ENCODE data around the gene GRIN3B.

The GRIN3B gene

GRCh38 chr19:1006711-1007398, 6.6 kb downstream of the GRIN3B start:
- Mint-ChIP-seq H3K9me3 (ENCODE audit: low read depth) (no peaks in the 10 kb centered on the region), H3K27ac (no peak overlapping the region), H3K4me1 (ENCODE audit: low read depth) (no peaks in the 10 kb centered on the region), H3K36me3 (no peaks in the 10 kb centered on the region), H3K27me3 (no peaks in the 10 kb centered on the region), H3K4me3 (no peak overlapping the region)

DNA sequence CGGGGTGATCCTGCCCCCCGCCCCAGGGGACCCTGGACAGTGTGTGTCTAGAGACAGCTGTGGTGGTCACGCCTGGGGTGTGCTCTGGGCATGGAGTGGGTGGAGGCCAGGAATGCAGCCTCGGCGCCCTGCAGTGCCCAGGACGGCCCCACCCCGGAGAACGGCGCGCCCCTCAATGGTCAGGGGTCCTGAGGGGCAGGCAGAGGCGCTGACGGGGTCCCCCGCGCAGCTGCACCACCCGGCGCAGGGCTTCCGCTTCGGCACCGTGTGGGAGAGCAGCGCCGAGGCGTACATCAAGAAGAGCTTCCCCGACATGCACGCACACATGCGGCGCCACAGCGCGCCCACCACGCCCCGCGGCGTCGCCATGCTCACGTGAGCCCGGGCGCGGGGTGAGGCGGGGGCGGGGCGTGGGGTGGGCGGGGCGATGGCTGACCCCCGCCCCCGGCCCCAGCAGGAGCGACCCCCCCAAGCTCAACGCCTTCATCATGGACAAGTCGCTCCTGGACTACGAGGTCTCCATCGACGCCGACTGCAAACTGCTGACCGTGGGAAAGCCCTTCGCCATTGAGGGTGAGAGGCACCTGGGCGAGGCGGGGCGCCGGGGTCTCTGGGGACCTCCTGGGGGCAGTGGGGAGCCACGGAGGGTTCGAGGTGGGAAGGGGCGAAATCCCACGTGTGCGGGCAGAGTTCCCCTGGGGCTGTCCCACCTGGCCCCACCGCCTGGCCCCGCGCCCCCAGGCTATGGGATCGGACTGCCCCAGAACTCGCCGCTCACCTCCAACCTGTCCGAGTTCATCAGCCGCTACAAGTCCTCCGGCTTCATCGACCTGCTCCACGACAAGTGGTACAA, 7.4 kb downstream of the GRIN3B start:
- Mint-ChIP-seq H3K36me3 (no peaks in the 10 kb centered on the region), H3K4me1 (ENCODE audit: low read depth) (no peaks in the 10 kb centered on the region), H3K9me3 (ENCODE audit: low read depth) (no peaks in the 10 kb centered on the region), H3K27me3 (no peaks in the 10 kb centered on the region), H3K4me3 (no peak overlapping the region), H3K27ac (no peak overlapping the region)

GRCh38 chr19:1008268-1009040, 8.2 kb downstream of the GRIN3B start:
- H3K4me1 Mint-ChIP-seq (ENCODE audit: low read depth) = no peaks in the 10 kb centered on the region
- H3K4me3 Mint-ChIP-seq = no peak overlapping the region
- no peak overlapping the region for H3K27ac Mint-ChIP-seq
- no peaks in the 10 kb centered on the region for H3K36me3 Mint-ChIP-seq
- H3K9me3 Mint-ChIP-seq (ENCODE audit: low read depth) = no peaks in the 10 kb centered on the region
- no peaks in the 10 kb centered on the region for H3K27me3 Mint-ChIP-seq

GRCh38 chr19:1009041-1009980, 9.1 kb downstream of the GRIN3B start:
- Mint-ChIP-seq H3K36me3 (no peaks in the 10 kb centered on the region), H3K27ac (no peak overlapping the region), H3K9me3 (ENCODE audit: low read depth) (no peaks in the 10 kb centered on the region), H3K4me1 (ENCODE audit: low read depth) (peaks cover 3% of the 10 kb centered on the region), H3K4me3 (no peak overlapping the region), H3K27me3 (no peaks in the 10 kb centered on the region)

DNA sequence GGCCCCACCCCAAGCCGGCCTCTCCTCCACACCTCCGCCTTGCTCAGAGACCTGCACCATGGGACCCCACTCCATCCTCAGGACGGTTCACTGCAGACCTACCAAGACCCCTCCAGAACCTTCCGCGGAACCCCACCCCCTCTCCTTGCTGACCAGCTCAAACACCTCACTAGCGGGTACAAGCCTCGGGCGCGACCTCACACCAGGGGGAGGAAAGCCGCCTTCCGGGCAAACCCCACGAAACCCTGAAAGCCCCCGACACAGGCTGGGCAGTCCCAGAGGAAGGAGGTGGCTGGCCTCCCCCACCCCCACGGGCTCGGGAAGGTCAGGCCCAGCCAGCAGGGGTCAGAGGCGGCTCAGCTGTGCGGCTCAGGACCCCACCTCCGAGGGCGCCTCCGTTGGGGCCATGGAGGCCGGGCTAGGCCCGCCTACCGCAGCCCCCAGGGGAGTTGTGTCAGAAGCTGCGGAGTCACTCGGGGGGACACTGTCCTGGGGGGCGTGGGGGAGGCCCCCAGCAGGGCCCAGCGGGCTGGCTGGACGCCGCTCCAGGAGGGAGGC, 9.8 kb downstream of the GRIN3B start:
- H3K27me3 Mint-ChIP-seq = no peaks in the 10 kb centered on the region
- H3K4me1 Mint-ChIP-seq (ENCODE audit: low read depth) = peaks cover 3% of the 10 kb centered on the region
- H3K27ac Mint-ChIP-seq = no peak overlapping the region
- no peak overlapping the region for H3K4me3 Mint-ChIP-seq
- no peaks in the 10 kb centered on the region for H3K36me3 Mint-ChIP-seq
- no peaks in the 10 kb centered on the region for H3K9me3 Mint-ChIP-seq (ENCODE audit: low read depth)

DNA sequence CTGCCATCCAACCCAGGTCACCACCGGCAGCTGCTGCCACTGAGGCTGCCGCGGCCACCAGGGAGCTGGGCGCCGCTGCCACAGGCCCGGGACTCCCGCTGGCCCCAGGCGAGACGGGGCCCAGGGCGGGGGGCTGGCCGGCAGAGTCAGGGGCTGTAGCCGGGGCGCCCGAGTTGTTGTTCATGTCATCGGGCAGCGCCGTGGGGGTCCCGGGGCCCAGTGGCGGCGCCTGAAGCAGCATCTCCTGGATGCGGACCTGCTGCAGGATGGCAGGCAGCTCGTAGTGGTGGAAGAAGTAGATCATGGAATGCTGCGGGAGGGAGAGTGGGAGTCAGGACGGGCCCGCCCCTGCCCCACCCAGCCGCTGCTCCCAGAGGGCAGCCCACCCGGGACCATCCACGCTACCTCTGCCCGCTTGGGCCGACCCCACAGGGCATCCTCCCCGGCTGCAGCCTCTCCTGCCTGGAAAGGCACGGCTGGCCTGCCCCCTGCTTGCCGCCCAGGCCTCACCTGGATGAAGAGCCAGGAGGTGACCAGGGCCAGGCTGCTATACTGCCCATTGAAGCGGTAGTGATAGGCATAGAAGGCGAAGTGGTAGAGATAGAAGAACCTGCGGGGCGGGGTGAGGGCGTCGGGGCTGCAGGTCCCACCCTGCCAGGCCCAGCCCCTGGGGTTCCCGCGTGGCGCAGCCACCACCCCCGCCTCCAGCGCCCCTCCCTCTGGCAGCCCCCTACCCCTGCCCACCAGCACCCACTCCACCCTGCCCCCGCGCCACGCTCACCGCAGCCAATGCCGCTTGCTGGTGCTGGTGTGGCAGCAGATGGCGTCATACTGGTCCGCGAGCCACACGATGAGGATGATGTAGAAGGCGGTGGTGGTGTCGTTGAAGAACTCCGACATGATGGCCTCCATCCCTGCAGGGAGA, 10.6 kb downstream of the GRIN3B start:
- Mint-ChIP-seq H3K27ac (no peak overlapping the region), H3K9me3 (ENCODE audit: low read depth) (no peaks in the 10 kb centered on the region), H3K4me1 (ENCODE audit: low read depth) (peaks cover 6% of the 10 kb centered on the region), H3K27me3 (no peaks in the 10 kb centered on the region), H3K36me3 (no peaks in the 10 kb centered on the region), H3K4me3 (no peak overlapping the region)

DNA sequence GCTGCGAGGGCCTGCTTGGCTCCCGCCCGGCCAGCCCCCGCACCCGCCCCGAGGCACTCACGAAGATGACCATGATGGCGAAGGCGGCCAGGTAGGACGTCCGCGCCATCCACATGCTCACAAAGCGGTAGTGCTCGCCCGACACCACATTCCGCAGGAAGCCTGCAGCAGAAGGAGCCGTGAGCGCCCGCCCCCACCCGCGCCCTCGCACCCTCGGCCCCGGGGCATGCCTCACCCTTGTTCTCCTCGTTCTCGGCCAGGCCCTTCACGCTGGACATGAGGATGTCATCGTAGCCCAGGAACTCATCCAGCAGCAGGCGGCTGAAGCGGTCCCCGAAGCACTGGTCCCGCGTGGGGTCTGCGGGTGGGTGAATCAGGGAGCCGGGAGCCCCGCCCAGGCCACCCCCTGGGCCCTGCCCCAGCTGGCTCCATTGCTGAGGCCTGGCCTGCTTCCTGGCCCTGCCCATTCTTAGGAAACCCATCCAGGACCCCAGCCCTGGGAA, 11.7 kb downstream of the GRIN3B start:
- Mint-ChIP-seq H3K4me1 (ENCODE audit: low read depth) (peaks cover 11% of the 10 kb centered on the region), H3K27ac (no peak overlapping the region), H3K27me3 (no peaks in the 10 kb centered on the region), H3K36me3 (no peaks in the 10 kb centered on the region), H3K9me3 (ENCODE audit: low read depth) (no peaks in the 10 kb centered on the region), H3K4me3 (no peak overlapping the region)

GRCh38 chr19:1012334-1012733, 12.1 kb downstream of the GRIN3B start:
- H3K36me3 Mint-ChIP-seq = no peaks in the 10 kb centered on the region
- no peaks in the 10 kb centered on the region for H3K9me3 Mint-ChIP-seq (ENCODE audit: low read depth)
- H3K27ac Mint-ChIP-seq = no peak overlapping the region
- no peaks in the 10 kb centered on the region for H3K27me3 Mint-ChIP-seq
- no peak overlapping the region for H3K4me3 Mint-ChIP-seq
- H3K4me1 Mint-ChIP-seq (ENCODE audit: low read depth) = peaks cover 16% of the 10 kb centered on the region

GRCh38 chr19:1013218-1013617, 13.0 kb downstream of the GRIN3B start:
- Mint-ChIP-seq H3K4me1 (ENCODE audit: low read depth) (peaks cover 22% of the 10 kb centered on the region), H3K36me3 (no peaks in the 10 kb centered on the region)

DNA sequence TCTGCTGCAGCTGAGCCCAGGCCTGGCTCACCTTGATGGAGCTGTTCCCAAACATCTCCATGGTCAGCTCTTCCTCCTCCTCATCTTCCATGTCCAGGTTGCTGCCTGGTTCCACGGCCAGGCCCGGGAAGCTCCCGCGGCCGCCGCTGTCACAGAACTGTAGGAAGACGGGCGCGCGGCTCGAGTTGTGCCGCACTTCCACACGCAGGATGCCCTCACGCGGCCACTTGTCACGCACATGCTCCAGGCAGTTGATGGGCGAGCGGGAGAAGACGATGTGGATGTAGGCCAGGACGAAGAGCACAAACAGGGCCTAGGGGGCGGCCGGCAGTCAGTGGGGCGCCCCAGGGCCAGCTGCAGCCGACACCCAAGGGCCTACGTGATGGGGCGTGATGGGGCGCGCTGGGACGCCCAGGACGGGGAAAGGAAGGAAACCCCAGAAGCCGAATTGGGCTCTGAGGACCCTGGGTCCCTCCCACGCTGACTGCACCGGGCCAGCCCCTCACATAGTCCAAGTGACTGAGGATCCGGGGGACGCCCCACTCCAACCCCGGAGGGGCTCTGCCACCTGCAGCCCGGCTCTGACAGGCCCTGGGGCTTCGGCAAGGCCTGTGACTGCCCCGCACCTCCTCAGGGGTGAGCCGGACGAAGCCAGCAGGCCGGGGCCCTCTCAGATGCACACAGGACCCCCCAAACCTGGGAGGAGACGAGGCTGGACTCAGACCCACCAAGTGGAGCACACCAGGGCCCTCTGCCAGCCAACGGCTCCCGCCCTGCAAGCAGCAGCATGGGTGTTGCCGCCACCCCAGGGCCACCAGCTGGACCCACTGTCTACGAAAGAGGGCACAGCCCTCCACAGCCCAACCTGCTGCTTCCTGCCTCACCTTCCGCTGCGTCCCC, 14.2 kb downstream of the GRIN3B start:
- Mint-ChIP-seq H3K9me3 (ENCODE audit: low read depth) (no peaks in the 10 kb centered on the region), H3K27ac (no peak overlapping the region), H3K4me1 (ENCODE audit: low read depth) (peaks cover 29% of the 10 kb centered on the region)

More at GRCh38 chr19:1013218-1013617, 13.0 kb downstream of the GRIN3B start:
- H3K4me3 Mint-ChIP-seq = no peak overlapping the region
- no peaks in the 10 kb centered on the region for H3K27me3 Mint-ChIP-seq
- no peak overlapping the region for H3K27ac Mint-ChIP-seq
- H3K9me3 Mint-ChIP-seq (ENCODE audit: low read depth) = no peaks in the 10 kb centered on the region

DNA sequence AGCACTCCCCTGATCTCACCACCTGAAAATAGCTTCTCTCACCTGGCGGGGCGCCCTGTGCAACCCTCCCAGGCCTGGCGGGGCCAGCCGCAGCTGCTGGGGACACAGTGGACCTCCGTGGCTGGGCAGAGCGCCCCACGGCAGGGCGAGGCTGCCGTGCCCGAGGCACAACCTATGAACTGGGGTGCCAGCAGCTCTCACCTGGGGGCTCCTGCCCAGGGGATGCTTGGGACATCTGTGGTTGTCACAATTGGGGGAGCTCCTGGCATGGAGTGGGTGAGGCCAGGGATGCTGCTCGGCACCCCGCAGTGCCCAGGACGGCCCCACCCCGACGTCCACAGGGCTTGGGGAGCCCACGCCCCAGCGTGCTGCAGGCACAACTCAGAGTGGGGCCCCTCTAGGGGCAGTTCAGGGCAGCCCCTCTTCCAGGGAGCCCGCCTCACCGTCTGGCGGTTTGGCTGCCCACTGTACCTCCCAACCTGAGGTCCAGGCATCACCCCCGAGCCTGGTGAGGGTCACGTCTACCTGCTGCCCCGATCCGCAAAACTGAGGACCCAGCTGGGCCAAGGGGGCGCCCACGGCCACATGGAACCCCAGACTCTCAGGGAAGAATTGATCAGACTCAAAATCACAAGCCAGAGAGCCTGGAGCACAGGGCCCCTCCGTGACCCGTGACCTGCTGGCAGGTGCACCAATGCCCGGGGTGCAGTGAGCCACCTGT, 15.0 kb downstream of the GRIN3B start:
- H3K9me3 Mint-ChIP-seq (ENCODE audit: low read depth) = no peaks in the 10 kb centered on the region
- H3K4me3 Mint-ChIP-seq = no peak overlapping the region
- no peaks in the 10 kb centered on the region for H3K27me3 Mint-ChIP-seq
- no peak overlapping the region for H3K27ac Mint-ChIP-seq
- H3K36me3 Mint-ChIP-seq = no peaks in the 10 kb centered on the region
- H3K4me1 Mint-ChIP-seq (ENCODE audit: low read depth) = peaks cover 31% of the 10 kb centered on the region

More for the DNA sequence above, 14.2 kb downstream of the GRIN3B start:
- H3K27me3 Mint-ChIP-seq = no peaks in the 10 kb centered on the region
- no peak overlapping the region for H3K4me3 Mint-ChIP-seq
- no peaks in the 10 kb centered on the region for H3K36me3 Mint-ChIP-seq

Measured in activated naive CD8-positive, alpha-beta T cell (primary cell).